Uterus (tissue), 4 donors: ENCODE data around the gene PTPN20. TPM values are rescaled to one million over a fixed set of nuclear protein-coding genes. Genes with fewer than 3 reads are reported as not detected.

Experiments used
- DNase-seq, 2 donors: peaks; one replicate each; pipeline ENCODE4 v3.0.0-alpha.2; 2019 to 2020
- H3K27ac ChIP-seq, 2 donors: fragments of 200-600 bp; sonication (generic); 1 replicate in 1 of 2; 2 replicates in 1 of 2; pipeline ENCODE4 v1.5.1; 2016 to 2018
- H3K27me3 ChIP-seq, 2 donors: fragments of 200-600 bp; sonication (generic); one replicate each; pipeline ENCODE4 v1.5.1; 2018 to 2019; ENCODE audit warnings: control low read depth in 1 of 2
- H3K36me3 ChIP-seq, 2 donors: fragments of 200-600 bp; sonication (generic); one replicate each; pipeline ENCODE4 v1.5.1; 2019; ENCODE audit warnings: control low read depth in 1 of 2
- H3K4me1 ChIP-seq, 2 donors: fragments of 200-600 bp; sonication (generic); one replicate each; pipeline ENCODE4 v1.5.1; 2018 to 2019; ENCODE audit warnings: control low read depth in 1 of 2
- H3K4me3 ChIP-seq, 2 donors: fragments of 200-600 bp; sonication (generic); 1 replicate in 1 of 2; 2 replicates in 1 of 2; pipeline ENCODE4 v1.5.1; 2018 to 2019; ENCODE audit warnings: mild to moderate bottlenecking in 1 of 2
- H3K9me3 ChIP-seq, 2 donors: fragments of 200-600 bp; sonication (generic); one replicate each; pipeline ENCODE4 v1.5.1; 2019; ENCODE audit warnings: control low read depth in 1 of 2
- CTCF ChIP-seq, 4 experiments: fragments of 200-600 bp in 2 of 4; fragments of 450-650 bp in 2 of 4; sonication (generic) in 2 of 4; IDR thresholded peaks; one replicate each; pipeline ENCODE4 v1.5.1; 2016 to 2019; ENCODE audit warnings: antibody characterized with exemption in 4 of 4, mild to moderate bottlenecking in 2 of 4, moderate library complexity in 1 of 4
- POLR2A ChIP-seq, 2 donors: fragments of 450-650 bp; IDR thresholded peaks; one replicate each; pipeline ENCODE4 v1.6.1; 2016; ENCODE audit warnings: antibody characterized with exemption in 2 of 2, mild to moderate bottlenecking in 1 of 2, moderate library complexity in 1 of 2
- intact Hi-C: fragments of 100-400 bp; cut with DNase I; formaldehyde crosslinking; loops from one replicate; pipeline ENCODE4 v1.15.1; 2023; ENCODE audit warnings: low total_unique reads
- total RNA-seq, 4 donors: library from RNA; depleted of rRNA in 3 of 4; stranded (reverse); fragments of >200 nt in 3 of 4; gene quantifications; one replicate each; pipeline versions ENCODE4 v1.1.0 to v1.2.4, GENCODE V29; 2014 to 2023
- donor health status: DM: yes; HTN: yes; CAD: no.

Gene PTPN20
- total RNA-seq, 4 donors from 2014 or later: 3.5 to 12.6 (median 4.4) TPM; not detected in 1

- H3K27ac ChIP-seq: no peak overlapping the region
- TF ChIP-seq CTCF (IDR thresholded peaks at IDR 0.05): no peak
- no peak for TF ChIP-seq POLR2A (IDR thresholded peaks at IDR 0.05)
- intact Hi-C loops: no loop called here
- no peaks in the 10 kb centered on the region for H3K36me3 ChIP-seq
- H3K4me3 ChIP-seq: no peak overlapping the region
- no peaks in the 10 kb centered on the region for H3K9me3 ChIP-seq
- DNase-seq: peak in 1 of 2 donors; percentile 6
- H3K4me1 ChIP-seq: no peaks in the 10 kb centered on the region
- no peaks in the 10 kb centered on the region for H3K27me3 ChIP-seq
These were observed 135.3 kb downstream of the PTPN20 start for GRCh38 chr10:47046321-47047126.

- H3K27me3 ChIP-seq: no peaks in the 10 kb centered on the region
- no peaks in the 10 kb centered on the region for H3K4me1 ChIP-seq
- no peak overlapping the region for H3K27ac ChIP-seq
- no peak for TF ChIP-seq CTCF (IDR thresholded peaks at IDR 0.05)
- TF ChIP-seq POLR2A (IDR thresholded peaks at IDR 0.05): no peak
- intact Hi-C loops: no loop called here
- peak in 1 of 2 donors; percentile 8 for DNase-seq
- H3K9me3 ChIP-seq: no peaks in the 10 kb centered on the region
- no peaks in the 10 kb centered on the region for H3K36me3 ChIP-seq
- no peak overlapping the region for H3K4me3 ChIP-seq
These were observed 135.9 kb downstream of the PTPN20 start for GRCh38 chr10:47047127-47047504.

GRCh38 chr10:47047577-47048525, 136.6 kb downstream of the PTPN20 start:
- no peaks in the 10 kb centered on the region for H3K27me3 ChIP-seq
- no peaks in the 10 kb centered on the region for H3K4me1 ChIP-seq
- intact Hi-C loops: no loop called here
- H3K36me3 ChIP-seq: no peaks in the 10 kb centered on the region
- H3K4me3 ChIP-seq: no peak overlapping the region
- peak; percentile 59 for DNase-seq
- no peaks in the 10 kb centered on the region for H3K9me3 ChIP-seq
- TF ChIP-seq CTCF (IDR thresholded peaks at IDR 0.05): peak; percentile 56 to 81 (median 60)
- TF ChIP-seq POLR2A (IDR thresholded peaks at IDR 0.05): no peak
- H3K27ac ChIP-seq: no peak overlapping the region

GRCh38 chr10:47048526-47048905, 137.3 kb downstream of the PTPN20 start:
- no peak for TF ChIP-seq POLR2A (IDR thresholded peaks at IDR 0.05)

GRCh38 chr10:47049056-47049851, 138.0 kb downstream of the PTPN20 start:
- peak in 1 of 2 donors; percentile 9 for DNase-seq
- no peaks in the 10 kb centered on the region for H3K27me3 ChIP-seq
- no peak overlapping the region for H3K4me3 ChIP-seq
- intact Hi-C loops: no loop called here
- no peak overlapping the region for H3K27ac ChIP-seq
- no peaks in the 10 kb centered on the region for H3K4me1 ChIP-seq
- H3K36me3 ChIP-seq: no peaks in the 10 kb centered on the region
- H3K9me3 ChIP-seq: no peaks in the 10 kb centered on the region
- TF ChIP-seq CTCF (IDR thresholded peaks at IDR 0.05) (no peak), POLR2A (IDR thresholded peaks at IDR 0.05) (no peak)

More at GRCh38 chr10:47048526-47048905, 137.3 kb downstream of the PTPN20 start:
- H3K4me3 ChIP-seq: no peak overlapping the region
- H3K27me3 ChIP-seq: no peaks in the 10 kb centered on the region
- intact Hi-C loops: no loop called here
- no peak overlapping the region for H3K27ac ChIP-seq
- H3K36me3 ChIP-seq: no peaks in the 10 kb centered on the region
- H3K4me1 ChIP-seq: no peaks in the 10 kb centered on the region
- DNase-seq: peak in 1 of 2 donors; percentile 12
- H3K9me3 ChIP-seq: no peaks in the 10 kb centered on the region
